NCI-H128 (cell line): ENCODE data around the gene HRNR.
"Not testable (repeated sequence)": the region's sequence is repeated elsewhere in the genome, so short reads cannot be mapped to it uniquely, and the experiment has no call there.

Experiments used
- DNase-seq: peaks from one replicate; lab custom pipeline; 2025; ENCODE audit not compliant: unreplicated experiment; lab: John Stamatoyannopoulos, UW

The HRNR gene

DNA sequence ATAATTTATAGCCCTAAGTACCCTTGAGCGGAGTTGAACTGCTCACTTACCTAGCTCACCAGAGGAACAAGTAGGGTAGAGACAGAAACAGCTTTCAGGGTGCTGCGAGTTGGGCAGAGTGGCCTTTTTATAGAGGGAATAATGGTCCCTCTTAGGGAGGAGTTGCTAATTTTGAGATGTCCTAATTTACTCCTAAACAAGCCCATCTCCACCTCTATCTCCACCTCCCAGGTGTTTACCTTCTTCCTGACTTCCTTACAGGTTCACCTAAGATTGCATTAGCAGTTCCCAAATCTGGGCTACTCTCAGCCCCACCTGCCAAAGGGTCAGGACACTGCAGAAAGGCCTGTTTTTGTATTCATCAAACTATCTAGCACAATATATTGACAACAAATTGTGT is at the start of gene HRNR:
HRNR (minus strand) TSS at position 101 of the 400 bp plus-strand sequence. CDS start 940 bp downstream, outside the sequence.
- DNase-seq: no peak

DNA sequence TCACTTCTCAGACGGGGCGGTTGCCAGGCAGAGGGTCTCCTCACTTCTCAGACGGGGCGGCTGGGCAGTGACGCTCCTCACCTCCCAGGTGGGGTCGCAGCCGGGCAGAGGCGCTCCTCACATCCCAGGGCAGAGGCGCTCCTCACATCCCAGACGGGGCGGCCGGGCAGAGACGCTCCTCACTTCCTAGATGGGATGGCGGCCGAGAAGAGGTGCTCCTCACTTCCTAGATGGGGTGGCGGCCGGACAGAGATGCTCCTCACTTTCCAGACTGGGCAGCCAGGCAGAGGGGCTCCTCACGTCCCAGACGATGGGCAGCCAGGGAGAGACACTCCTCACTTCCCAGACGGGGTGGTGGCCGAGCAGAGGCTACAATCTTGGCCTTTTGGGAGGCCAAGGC is 32.4 kb upstream of the HRNR start:
- not testable (repeated sequence) for DNase-seq

DNA sequence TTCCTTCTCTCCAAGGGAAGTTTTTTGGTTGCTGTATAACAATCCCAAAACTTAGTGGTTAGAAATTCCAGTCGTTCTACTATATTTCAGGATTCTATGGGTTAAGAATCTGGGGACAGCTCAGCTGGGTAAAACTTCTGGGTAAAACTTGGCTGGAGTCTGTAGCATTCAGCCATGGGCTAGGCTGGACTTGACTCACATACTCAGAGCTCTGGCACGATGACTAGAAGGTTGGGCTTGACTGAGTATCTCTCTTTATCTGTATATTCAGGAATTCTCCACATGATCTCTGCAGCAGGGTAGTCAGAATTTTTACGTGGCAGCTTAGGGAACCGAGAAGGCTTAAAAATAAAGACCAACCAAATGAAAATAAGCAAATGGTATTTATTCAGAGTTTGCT is 28.2 kb upstream of the HRNR start:
- DNase-seq: no peak

DNA sequence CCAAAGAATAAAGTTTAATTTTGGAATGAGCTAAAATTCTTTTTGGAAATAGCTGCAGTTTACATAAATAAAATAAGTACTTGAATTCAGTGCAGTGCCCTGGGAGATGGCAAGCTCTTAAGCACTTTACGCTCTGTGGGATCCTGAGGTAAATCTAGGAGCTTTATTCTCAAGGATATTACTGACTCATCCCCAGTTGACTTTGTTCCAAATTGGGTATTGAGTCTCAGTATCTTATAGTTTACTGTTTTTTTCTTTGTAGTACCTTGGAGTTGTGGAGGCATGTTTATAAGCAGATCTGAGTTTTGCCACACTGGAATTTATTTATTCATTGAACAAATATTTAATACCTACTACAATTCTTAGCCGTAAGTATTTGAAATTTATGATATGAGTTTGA is 27.4 kb upstream of the HRNR start:
- DNase-seq: no peak

DNA sequence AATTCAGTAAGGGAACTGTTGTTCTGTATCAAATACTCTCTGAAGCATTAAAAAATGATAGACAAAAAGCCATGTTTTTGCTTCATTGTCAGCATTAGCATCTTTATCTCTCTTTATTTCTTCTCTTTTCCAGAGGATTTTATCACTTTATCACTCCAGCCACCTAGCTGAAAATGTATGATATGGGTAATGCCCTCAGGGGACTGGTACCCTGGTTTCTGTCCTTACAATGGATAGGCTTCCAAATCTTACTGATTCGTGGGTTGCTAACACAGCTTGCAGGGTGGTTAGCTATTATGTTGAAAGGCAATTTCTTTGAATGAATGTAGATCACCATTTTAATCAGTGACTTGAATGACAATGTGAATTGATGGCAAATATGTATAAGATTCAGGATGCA is 23.3 kb upstream of the HRNR start:
- DNase-seq: no peak

DNA sequence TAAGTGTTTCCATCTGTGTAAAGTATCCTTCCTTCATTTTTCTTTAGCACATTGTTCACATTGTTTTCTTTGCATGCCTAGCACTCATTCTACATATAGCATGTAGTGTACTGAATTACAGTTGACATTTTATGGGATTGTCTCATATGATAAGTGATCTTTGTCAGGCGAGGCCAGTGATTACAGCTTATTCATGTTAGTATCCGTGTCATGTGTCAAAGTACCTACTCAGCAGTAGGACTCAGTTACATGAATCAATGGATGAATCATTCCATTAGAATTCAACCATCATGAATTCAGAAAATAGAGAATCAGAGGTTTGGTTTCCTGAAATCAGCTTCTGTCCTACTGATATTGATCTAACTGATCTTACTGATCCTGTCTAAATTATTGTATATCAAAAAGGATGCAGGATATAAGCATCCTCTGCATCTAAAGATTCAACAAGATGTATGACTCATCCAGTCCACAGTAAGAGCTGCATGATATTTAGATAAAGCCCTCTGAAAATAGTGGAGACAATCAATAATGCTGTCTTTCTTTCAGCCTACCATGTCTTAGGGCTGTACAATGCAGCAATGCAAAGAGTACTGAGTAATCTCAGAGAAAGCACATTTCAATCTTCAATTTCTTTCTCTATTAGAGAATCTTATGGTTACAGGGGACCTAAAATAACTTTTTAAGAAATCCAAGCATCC is 20.7 kb upstream of the HRNR start:
- no peak for DNase-seq

DNA sequence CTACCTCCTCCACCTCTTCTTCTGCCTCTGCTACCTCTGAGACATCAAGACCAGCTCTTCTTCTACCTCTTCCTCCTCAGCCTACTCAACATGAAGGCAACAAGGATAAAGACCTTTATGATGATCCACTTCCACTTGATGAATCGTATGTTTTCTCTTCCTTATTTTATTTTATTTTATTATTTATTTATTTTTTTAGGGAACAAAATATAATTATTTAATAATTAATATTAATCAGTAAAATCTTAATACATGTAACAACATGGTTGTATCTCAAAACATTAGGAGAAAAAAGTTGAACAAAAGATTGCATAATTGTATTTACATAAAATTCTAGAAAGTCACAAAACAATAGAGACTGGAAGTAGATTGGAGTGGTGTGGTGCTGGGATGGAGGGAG is 13.1 kb upstream of the HRNR start:
- DNase-seq: no peak

DNA sequence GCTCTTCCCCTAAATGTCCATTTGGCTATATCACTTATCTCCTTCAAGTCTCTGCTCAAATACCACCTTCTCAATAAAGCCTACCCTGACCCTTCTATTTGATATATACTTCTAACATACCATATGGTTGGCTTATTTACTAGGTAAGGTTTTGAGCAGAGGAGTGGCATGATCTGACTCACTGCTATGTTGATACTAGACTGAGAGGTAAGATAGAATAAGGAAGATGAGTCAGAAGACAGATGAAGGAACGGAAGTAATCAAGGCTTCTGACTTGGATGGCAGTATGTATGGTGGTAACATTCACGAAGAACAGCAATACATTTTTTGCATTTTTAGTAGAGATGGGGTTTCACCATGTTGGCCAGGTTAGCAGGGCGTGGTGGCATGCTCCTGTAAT is 4.8 kb upstream of the HRNR start:
- DNase-seq: no peak

DNA sequence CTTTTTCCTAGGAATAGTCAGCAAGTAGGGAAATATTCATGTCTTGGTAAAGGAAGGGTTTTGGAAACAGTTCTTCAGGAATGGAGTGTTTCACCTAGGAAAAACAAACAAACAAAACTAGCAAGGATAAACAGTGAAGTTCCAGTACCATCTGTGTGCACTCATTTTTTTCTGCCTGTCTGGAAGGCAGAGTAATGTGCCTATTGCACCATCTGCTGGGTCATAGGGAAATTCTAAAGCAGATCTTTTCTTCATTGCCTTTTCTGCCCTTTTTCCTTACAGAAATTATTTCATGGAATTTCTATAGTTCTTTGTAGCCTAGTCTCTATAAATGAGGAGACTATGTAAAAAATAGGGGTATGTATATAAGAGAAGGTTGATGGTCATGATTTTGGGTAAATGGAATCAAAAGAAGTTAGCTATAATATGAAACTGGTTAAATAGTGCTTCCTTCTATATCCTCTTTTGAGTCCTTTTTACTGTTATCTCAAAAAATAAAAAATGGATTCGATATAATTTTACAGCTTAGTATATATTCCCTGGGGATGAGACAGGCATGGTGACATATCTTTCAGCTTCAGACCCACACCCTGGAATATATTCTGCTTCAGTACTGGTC is 3.4 kb upstream of the HRNR start:
- DNase-seq: no peak

DNA sequence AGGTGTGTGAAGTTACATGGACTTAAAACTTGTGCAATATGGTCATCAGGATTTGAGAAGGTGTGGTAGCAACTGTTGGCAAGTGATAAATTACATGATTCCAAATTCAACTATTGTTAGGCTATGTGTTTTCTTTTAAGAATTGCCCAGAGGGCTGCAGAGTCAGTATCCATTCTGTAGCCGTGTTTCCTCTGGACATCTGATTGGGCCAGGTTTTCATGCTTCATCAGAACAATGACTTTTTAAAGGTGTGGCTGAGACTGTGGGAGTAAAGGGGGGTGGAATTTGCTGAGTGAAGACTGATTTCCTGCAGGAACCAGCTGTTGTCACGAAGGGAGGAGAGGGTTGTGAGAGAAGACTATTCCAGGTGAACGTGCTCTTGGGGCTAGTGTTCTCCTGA is 1.7 kb upstream of the HRNR start:
- no peak for DNase-seq

DNA sequence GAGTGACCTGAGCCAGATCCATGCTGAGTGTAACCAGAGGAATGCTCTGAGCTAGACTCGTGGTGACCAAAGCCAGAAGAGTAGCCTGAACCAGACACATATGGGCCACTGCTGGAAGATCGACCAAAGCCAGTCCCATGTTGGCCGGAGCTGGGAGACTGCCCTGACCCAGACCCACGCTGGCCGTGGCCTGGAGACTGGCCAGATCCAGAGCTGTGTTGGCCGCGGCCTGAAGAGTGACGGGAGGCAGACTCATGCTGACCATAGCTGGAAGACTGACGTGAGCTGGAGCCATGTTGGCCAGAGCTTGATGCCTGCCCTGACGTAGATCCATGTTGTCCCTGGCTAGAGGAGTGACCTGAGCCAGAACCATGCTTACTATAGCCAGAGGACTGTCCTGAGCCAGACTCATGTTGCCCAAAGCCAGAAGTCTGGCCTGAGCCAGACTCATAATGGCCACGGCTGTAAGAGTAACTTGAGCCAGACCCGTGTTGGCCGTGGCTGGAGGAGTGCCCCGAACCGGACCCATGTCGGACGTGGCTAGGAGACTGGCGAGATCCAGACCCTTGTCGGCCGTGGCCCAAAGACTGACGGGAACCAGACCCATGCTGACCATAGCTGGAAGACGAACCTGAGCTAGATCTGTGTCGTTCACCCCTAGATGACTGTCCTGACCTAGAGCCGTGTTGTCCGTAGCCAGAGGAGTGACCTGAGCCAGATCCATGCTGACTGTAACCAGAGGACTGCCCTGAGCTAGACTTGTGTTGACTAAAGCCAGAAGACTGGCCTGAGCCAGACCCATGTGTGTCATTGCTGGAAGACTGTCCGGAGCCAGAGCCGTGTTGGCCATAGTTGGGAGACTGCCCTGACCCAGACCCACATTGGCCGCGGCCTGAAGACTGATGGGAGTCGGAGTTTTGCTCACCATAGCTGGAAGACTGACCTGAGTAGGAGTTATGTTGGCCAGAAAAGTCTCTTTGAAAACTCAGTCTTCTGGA is 3.5 kb downstream of the HRNR start:
- DNase-seq: no peak

DNA sequence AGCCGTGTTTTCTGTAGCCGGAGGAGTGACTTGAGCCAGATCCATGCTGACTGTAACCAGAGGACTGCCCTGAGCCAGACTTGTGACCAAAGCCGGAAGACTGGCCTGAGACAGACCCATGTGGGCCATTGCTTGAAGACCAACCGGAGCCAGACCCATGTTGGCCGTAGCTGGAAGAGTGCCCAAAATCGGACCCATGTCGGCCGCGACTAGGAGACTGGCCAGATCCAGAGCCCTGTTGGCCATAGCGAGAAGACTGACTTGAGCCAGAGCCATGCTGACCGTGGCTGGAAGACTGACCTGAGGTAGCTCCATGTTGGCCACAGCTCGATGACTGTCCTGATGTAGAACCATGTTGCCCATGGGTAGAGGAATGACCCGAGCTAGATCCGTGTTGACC is 4.6 kb downstream of the HRNR start:
- DNase-seq: not testable (repeated sequence)

DNA sequence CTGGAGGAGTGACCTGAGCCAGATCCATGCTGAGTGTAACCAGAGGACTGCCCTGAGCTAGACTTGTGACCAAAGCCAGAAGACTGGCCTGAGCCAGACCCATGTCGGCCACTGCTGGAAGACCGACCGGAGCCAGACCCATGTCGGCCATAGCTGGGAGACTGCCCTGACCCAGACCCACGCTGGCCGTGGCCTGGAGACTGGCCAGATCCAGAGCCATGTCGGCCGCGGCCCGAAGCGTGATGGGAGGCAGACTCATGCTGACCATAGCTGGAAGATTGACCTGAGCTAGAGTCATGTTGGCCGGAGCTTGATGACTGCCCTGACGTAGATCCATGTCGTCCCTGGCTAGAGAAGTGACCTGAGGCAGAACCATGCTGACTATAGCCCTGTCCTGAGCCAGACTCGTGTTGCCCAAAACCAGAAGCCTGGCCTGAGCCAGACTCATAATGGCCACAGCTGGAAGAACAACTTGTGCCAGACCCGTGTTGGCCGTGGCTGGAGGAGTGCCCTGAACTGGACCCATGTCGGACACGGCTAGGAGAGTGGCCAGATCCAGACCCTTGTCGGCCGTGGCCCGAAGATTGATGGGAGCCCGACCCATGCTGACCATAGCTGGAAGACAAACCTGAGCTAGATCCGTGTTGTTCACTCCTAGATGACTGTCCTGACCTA is 5.1 kb downstream of the HRNR start:
- no peak for DNase-seq

DNA sequence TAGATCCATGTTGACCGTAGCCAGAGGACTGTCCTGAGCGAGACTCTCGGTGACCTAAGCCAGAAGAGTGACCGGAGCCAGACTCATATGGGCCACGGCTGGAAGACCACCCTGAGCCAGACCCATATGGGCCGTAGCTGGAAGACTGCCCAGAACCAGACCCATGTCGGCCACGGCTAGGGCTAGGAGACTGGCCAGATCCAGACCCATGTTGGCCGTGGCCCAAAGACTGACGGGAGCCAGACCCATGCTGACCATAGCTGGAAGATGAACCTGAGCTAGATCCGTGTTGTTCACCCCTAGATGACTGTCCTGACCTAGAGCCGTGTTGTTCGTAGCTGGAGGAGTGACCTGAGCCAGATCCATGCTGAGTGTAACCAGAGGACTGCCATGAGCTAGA is 8.4 kb downstream of the HRNR start:
- not testable (repeated sequence) for DNase-seq

DNA sequence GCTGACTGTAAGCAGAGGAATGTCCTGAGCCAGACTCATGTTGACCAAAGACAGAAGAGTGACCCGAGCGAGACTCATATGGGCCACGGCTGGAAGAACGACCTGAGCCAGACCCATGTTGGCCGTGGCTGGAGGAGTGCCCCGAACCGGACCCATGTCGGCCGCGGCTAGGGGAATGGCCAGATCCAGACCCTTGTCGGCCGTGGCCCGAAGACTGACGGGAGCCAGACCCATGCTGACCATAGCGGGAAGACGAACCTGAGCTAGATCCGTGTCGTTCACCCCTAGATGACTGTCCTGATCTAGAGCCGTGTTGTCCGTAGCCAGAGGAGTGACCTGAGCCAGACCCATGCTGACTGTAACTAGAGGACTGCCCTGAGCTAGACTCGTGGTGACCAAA is 9.1 kb downstream of the HRNR start:
- not testable (repeated sequence) for DNase-seq

DNA sequence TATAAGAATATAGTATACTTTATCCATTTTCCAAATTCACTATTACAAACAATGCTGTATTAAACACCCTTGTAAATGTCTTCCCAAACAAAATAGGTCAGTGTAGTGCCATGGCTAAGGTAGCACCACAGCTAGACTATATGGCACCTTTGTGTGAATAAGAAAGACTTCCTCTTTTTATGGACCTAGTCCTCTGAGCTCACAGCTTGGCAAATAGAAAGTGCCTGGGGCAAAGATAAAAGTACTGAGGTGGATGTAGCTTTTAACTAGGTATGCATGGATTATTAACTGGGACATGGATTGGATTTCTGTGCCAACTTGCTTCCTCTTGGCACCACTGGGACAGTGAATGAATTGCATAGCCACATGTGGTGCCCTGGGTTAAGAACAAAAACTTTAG is 25.0 kb downstream of the HRNR start:
- DNase-seq: no peak

DNA sequence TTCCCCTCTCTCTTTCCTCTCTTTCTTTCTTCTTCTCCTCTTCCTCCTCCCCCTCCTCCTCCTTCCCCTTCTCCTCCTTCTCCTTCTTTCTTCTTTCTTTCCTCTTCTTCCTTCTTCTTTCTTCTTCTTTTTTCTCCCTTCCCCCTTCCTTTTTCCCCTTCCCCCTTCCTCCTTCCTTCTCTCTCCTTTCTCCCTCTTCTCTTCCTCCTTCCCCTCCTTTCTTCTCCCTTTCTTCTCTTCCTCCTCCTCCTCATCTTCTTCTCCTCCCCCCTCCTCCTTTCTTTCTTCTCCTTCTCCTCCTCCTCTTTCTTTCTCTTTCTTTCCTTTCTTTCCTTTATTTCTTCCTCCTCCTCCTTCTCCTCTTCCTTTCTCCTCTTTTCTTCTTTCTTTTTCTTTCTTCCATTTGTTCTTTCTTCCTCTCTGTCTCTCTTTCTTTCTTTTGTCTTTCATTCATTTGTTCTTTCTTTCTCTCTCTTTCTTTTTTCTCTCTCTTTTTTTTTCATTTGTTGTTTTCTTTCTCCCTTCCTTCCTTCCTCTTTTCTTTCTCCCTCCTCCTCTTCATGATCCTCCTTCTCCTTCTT is 26.5 kb downstream of the HRNR start:
- no peak for DNase-seq

DNA sequence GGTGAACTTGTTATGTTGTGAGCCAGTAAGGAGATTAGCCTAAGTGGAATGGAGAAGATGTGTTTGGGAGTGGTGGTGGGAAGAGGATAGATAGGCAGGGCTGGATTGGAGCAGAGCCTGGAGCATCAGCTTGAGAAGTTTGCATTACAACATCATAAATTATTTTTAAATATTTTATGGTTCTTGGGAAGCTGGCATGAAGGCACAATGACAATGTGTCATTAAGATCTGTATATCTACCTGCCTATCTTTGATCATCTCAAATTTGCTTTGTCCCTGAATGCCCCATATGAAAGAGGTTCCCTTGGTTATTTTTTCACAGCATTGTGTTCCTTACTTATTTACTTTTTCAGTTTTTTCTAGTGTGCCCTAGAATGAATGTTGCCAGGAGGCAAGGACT is 32.3 kb downstream of the HRNR start:
- DNase-seq: no peak

DNA sequence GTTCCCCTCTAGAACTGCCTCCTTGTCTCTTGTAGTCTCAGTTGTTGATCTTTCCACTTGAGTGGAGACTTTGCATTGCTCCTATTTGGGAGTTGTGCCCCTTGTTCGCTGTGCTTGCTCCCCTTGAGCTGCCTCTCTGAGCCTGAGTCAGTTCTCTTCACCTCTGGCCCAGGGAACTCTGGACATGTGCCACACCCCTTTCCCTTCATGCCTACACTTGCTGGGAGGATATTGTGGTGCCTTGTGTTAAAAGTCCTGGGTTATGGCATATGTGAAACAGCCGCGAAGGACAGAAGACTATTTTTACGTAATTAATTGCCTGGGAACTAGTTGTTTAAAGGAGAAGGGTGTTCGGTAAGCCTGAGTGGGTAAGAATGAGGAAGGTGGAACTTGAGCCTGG is 32.7 kb downstream of the HRNR start:
- DNase-seq: no peak

DNA sequence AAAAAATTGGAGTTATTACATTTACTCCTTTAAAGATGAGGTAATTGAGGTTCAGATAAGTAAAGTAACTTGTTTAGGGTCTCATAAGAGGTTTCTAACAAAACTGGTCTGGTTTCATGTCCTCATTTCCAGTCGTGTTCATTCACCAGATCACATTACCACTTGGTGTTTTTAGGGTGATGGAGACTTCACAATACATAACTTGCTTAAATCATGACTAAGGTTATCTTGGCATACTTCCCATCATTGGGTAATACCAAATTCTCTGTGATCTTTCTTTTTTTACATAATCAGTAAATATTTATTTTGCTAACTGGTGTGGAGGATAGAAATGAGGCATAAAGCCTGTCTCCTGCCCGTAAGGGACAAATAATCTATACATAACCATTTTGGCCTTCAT is 33.4 kb downstream of the HRNR start:
- no peak for DNase-seq
